OCI-LY1 (cell line): Measurements from ENCODE around the gene TTC17.

Experiments
- CTCF ChIP-seq: fragments of 200-600 bp; sonication (generic), shearing (Covaris generic); IDR thresholded peaks from 2 replicates; pipeline ENCODE4 v1.5.1; 2017; ENCODE audit warnings: mild to moderate bottlenecking, antibody characterized with exemption, low read length, moderate library complexity, mixed read lengths
- EZH2 ChIP-seq: fragments of 200-600 bp; sonication (generic), shearing (Covaris generic); IDR thresholded peaks from 2 replicates; pipeline ENCODE4 v1.8.0; 2017; ENCODE audit warnings: borderline replicate concordance, mixed run types, mild to moderate bottlenecking, antibody characterized with exemption, low read length, moderate library complexity, mixed read lengths

GRCh38 chr11:43489869-43490465, 131.2 kb downstream of the TTC17 start:
- TF ChIP-seq CTCF = no peak
- TF ChIP-seq EZH2 = no peak
